Mammary epithelial cell (primary cell): ENCODE results near the gene PMM1.

Experiments used
- EZH2 ChIP-seq: IDR thresholded peaks from 2 replicates; pipeline ENCODE4 v1.6.1; 2012; ENCODE audit warnings: low read length, inconsistent platforms, borderline replicate concordance
- TF ChIP-seq, protein P1 (sequence below), 2 donors: IDR thresholded peaks in 1 of 2; conservative IDR thresholded peaks in 1 of 2; 2 replicates each; pipeline ENCODE4 v1.5.1; 2011 to 2012; ENCODE audit warnings: inconsistent platforms in 2 of 2, low read length in 2 of 2, mild to moderate bottlenecking in 2 of 2, control low read depth in 1 of 2, low read depth in 1 of 2; ENCODE audit not compliant: insufficient read depth in 1 of 2; ENCODE audit errors: extremely low read depth in 1 of 2

DNA sequence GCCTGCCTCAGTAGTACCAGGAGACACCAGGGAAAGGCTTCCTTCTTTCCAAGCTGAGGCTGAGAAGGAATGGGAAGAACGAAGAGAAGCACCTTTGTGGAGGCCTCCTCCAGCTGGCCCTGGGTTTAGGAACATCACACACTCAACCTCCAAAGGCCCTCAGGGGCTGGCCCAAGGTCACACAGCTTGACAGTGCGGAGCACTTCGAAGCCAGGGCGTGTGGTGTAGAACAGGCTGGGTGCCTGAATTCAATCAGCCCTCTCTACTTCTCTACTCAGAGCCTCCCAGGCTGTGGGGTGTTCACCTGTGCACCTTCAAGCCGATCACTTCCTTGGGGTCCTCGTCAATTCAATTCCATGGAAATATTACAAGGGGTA is 29.6 kb downstream of the PMM1 start:
- TF ChIP-seq, protein P1, sequence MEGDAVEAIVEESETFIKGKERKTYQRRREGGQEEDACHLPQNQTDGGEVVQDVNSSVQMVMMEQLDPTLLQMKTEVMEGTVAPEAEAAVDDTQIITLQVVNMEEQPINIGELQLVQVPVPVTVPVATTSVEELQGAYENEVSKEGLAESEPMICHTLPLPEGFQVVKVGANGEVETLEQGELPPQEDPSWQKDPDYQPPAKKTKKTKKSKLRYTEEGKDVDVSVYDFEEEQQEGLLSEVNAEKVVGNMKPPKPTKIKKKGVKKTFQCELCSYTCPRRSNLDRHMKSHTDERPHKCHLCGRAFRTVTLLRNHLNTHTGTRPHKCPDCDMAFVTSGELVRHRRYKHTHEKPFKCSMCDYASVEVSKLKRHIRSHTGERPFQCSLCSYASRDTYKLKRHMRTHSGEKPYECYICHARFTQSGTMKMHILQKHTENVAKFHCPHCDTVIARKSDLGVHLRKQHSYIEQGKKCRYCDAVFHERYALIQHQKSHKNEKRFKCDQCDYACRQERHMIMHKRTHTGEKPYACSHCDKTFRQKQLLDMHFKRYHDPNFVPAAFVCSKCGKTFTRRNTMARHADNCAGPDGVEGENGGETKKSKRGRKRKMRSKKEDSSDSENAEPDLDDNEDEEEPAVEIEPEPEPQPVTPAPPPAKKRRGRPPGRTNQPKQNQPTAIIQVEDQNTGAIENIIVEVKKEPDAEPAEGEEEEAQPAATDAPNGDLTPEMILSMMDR (conservative IDR thresholded peaks at IDR 0.05 in 1 of 2, IDR thresholded peaks at IDR 0.05 in 1 of 2; ENCODE audit: extremely low read depth in 1 of 2, insufficient read depth in 1 of 2, low read depth in 1 of 2, low read length in 2 of 2), result no peak
- TF ChIP-seq EZH2, result no peak
